ENCODE measurements around the gene AIFM1.

DNA sequence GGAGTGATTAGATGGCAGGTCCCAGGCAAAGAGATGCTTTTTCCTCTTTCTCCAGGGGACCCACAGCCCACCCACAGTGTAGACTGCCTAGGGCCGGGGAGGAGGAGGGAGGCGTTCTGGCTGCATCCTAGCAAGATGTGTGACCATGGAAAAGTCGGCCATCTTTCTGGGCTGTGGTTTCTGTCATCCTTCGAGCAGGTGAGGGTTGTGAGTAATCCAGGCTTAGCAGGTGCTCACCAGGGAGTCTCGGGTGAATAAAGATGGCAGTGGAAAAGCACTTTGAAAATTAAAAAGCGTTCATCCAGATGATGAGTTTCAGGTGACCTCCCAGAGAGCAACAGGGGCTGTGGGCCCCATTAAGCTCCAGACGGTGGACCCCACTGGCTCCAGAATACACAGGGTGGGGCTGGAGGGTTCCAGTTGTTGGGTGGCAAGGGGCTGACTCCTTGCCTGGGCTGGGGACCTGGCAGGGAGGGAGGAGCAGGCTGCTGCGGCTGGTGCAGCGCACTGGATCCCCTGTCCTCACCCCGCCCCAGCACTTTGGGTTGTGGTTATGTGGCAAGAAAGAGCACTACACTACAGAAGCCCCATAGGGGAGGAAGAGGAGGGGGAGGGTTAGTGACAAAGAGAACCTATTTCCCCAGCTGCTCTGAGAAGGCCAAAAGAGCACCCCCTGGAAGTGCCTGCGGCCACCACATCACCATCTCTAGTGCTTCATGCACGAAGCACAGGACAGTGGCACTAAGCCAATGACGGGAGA is 79.0 kb downstream of the AIFM1 start:
- TF ChIP-seq, protein P1, sequence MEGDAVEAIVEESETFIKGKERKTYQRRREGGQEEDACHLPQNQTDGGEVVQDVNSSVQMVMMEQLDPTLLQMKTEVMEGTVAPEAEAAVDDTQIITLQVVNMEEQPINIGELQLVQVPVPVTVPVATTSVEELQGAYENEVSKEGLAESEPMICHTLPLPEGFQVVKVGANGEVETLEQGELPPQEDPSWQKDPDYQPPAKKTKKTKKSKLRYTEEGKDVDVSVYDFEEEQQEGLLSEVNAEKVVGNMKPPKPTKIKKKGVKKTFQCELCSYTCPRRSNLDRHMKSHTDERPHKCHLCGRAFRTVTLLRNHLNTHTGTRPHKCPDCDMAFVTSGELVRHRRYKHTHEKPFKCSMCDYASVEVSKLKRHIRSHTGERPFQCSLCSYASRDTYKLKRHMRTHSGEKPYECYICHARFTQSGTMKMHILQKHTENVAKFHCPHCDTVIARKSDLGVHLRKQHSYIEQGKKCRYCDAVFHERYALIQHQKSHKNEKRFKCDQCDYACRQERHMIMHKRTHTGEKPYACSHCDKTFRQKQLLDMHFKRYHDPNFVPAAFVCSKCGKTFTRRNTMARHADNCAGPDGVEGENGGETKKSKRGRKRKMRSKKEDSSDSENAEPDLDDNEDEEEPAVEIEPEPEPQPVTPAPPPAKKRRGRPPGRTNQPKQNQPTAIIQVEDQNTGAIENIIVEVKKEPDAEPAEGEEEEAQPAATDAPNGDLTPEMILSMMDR (IDR thresholded peaks at IDR 0.05), result no peak
- no peak for TF ChIP-seq POLR2A (IDR thresholded peaks at IDR 0.05)

Measured in vagina (tissue), 2 donors.